Breast epithelium (tissue), 3 donors: ENCODE measurements around the gene RPL37A.

Experiments used
- CTCF ChIP-seq, 3 donors: fragments of 450-650 bp; IDR thresholded peaks; one replicate each; pipeline ENCODE4 v1.5.1; 2016 to 2017; ENCODE audit warnings: antibody characterized with exemption in 3 of 3, mild to moderate bottlenecking in 3 of 3, moderate library complexity in 3 of 3
- POLR2A ChIP-seq: fragments of 450-650 bp; IDR thresholded peaks from one replicate; pipeline ENCODE4 v1.6.1; 2016; ENCODE audit warnings: antibody characterized with exemption, mild to moderate bottlenecking, moderate library complexity
- POLR2AphosphoS5 ChIP-seq, 3 donors: sonication (generic); formaldehyde crosslinking; IDR thresholded peaks; one replicate each; pipeline ENCODE4 v1.6.1; 2017; ENCODE audit warnings: antibody characterized with exemption in 3 of 3

GRCh38 chr2:216507220-216508160, 8.8 kb downstream of the RPL37A start:
- TF ChIP-seq CTCF (IDR thresholded peaks at IDR 0.05) (no peak), POLR2A (no peak), POLR2AphosphoS5 (IDR thresholded peaks at IDR 0.05) (no peak)
